Esophagus muscularis mucosa (tissue), 3 donors: ENCODE data around the gene SH3RF3.

Source experiments
- CTCF ChIP-seq, 3 experiments: fragments of 200-600 bp in 2 of 3; fragments of 450-650 bp in 1 of 3; sonication (generic) in 2 of 3; IDR thresholded peaks; one replicate each; pipeline ENCODE4 v1.5.1; 2017 to 2019; ENCODE audit warnings: antibody characterized with exemption in 3 of 3, mild to moderate bottlenecking in 2 of 3, moderate library complexity in 1 of 3
- POLR2A ChIP-seq: fragments of 450-650 bp; IDR thresholded peaks from one replicate; pipeline ENCODE4 v1.6.1; 2017; ENCODE audit warnings: antibody characterized with exemption, moderate library complexity, mild to moderate bottlenecking, low read depth

- TF ChIP-seq CTCF (IDR thresholded peaks at IDR 0.05) (no peak), POLR2A (no peak)
Observed at GRCh38 chr2:109173311-109174171, 44.5 kb downstream of the SH3RF3 start.
